Globus pallidus (tissue), 1 donor: ENCODE data around the gene SUCLG2.
"Not testable (repeated sequence)": the region's sequence is repeated elsewhere in the genome, so short reads cannot be mapped to it uniquely, and the experiment has no call there.

Experiments
- DNase-seq: peaks from one replicate; pipeline ENCODE4 v3.0.0-alpha.2; 2015; ENCODE audit warnings: low spot score

The SUCLG2 gene

GRCh38 chr3:67559029-67559605 lies 95.3 kb downstream of the SUCLG2 start:
- DNase-seq, result no peak

- DNase-seq, result no peak
Observed at GRCh38 chr3:67558426-67558825, 96.0 kb downstream of the SUCLG2 start.

- DNase-seq, result no peak
Observed at GRCh38 chr3:67557848-67558355, 96.5 kb downstream of the SUCLG2 start.

GRCh38 chr3:67551361-67552016 lies 102.9 kb downstream of the SUCLG2 start:
- no peak for DNase-seq

GRCh38 chr3:67550541-67550940 lies 103.9 kb downstream of the SUCLG2 start:
- DNase-seq, result no peak

- DNase-seq, result not testable (repeated sequence)
Observed at GRCh38 chr3:67542502-67543250, 111.7 kb downstream of the SUCLG2 start.

GRCh38 chr3:67540198-67540894 lies 114.1 kb downstream of the SUCLG2 start:
- DNase-seq, result no peak

GRCh38 chr3:67537203-67537602 lies 117.2 kb downstream of the SUCLG2 start:
- DNase-seq, result not testable (repeated sequence)

GRCh38 chr3:67535006-67535405 lies 119.4 kb downstream of the SUCLG2 start:
- DNase-seq, result no peak

- no peak for DNase-seq
Observed at GRCh38 chr3:67534594-67534993, 119.8 kb downstream of the SUCLG2 start.

- DNase-seq, result no peak
Observed at GRCh38 chr3:67531181-67532101, 123.0 kb downstream of the SUCLG2 start.

- no peak for DNase-seq
Observed at GRCh38 chr3:67529915-67530314, 124.5 kb downstream of the SUCLG2 start.

- no peak for DNase-seq
Observed at GRCh38 chr3:67529337-67529736, 125.1 kb downstream of the SUCLG2 start.

GRCh38 chr3:67526246-67526645 lies 128.2 kb downstream of the SUCLG2 start:
- DNase-seq, result no peak

GRCh38 chr3:67524046-67524445 lies 130.4 kb downstream of the SUCLG2 start:
- DNase-seq, result no peak

GRCh38 chr3:67522081-67522480 lies 132.3 kb downstream of the SUCLG2 start:
- no peak for DNase-seq

GRCh38 chr3:67521053-67521646 lies 133.3 kb downstream of the SUCLG2 start:
- DNase-seq, result no peak

GRCh38 chr3:67518236-67518635 lies 136.2 kb downstream of the SUCLG2 start:
- DNase-seq, result no peak

- DNase-seq, result no peak
Observed at GRCh38 chr3:67517781-67518180, 136.6 kb downstream of the SUCLG2 start.

- no peak for DNase-seq
Observed at GRCh38 chr3:67516496-67516895, 137.9 kb downstream of the SUCLG2 start.

GRCh38 chr3:67515778-67516177 lies 138.6 kb downstream of the SUCLG2 start:
- DNase-seq, result no peak
